Liver (tissue), 3 donors: ENCODE data around the gene GPR62.

ENCODE experiments used
- CTCF ChIP-seq: fragments of 150-350 bp; IDR thresholded peaks from 2 replicates; pipeline ENCODE4 v1.5.1; 2017; ENCODE audit warnings: improper control_type of control experiment, low read depth, low read length; ENCODE audit not compliant: missing input control
- MAX ChIP-seq: IDR thresholded peaks from 2 replicates; pipeline ENCODE4 v1.6.1; 2016; ENCODE audit warnings: antibody characterized with exemption
- REST ChIP-seq: IDR thresholded peaks from 2 replicates; pipeline ENCODE4 v1.6.1; 2016; ENCODE audit warnings: antibody characterized with exemption, mild to moderate bottlenecking
- SP1 ChIP-seq: IDR thresholded peaks from 2 replicates; pipeline ENCODE4 v1.6.1; 2018; ENCODE audit warnings: antibody characterized with exemption, mild to moderate bottlenecking
- donor health status: healthy.
- donor health status: healthy.

- no peak for TF ChIP-seq MAX
- no peak for TF ChIP-seq CTCF
- TF ChIP-seq REST = no peak
- TF ChIP-seq SP1 = no peak
These were observed 10.8 kb downstream of the GPR62 start for GRCh38 chr3:51966016-51966415.
